NCI-H2227 (cell line): ENCODE data around the gene PHF10.
"Not testable (repeated sequence)": the region's sequence is repeated elsewhere in the genome, so short reads cannot be mapped to it uniquely, and the experiment has no call there.

ENCODE experiments used
- DNase-seq: peaks from one replicate; lab custom pipeline; 2025; ENCODE audit not compliant: unreplicated experiment; lab: John Stamatoyannopoulos, UW

The PHF10 gene

GRCh38 chr6:169724494-169725124, at the start of gene PHF10:
TSS of gene PHF10 (minus strand) at chr6:169724500. CDS start at chr6:169723931, 569 bp downstream.
- DNase-seq, result peak; percentile 85

GRCh38 chr6:169766921-169767736, 42.8 kb upstream of the PHF10 start:
- no peak for DNase-seq

DNA sequence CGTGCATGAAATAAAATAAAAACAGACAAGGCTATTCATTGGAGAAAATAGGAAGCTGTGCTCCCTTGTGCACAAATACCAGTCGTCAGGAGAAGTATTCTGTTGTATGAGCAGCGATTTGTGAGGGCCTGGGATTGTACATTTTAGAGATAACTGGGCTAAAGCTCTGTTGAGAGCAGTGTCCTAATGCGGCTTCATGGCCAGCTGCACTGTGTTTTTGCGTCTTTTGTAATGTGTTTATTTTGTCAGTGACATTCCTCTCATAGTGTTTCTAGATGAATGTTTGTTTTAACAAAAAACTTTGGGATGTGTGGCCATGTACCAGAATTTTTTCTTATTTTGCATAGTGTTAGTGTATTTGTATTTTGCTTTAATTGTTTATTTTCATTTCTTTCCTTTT, 41.9 kb upstream of the PHF10 start:
- DNase-seq, result no peak

GRCh38 chr6:169765789-169766188, 41.5 kb upstream of the PHF10 start:
- not testable (repeated sequence) for DNase-seq

DNA sequence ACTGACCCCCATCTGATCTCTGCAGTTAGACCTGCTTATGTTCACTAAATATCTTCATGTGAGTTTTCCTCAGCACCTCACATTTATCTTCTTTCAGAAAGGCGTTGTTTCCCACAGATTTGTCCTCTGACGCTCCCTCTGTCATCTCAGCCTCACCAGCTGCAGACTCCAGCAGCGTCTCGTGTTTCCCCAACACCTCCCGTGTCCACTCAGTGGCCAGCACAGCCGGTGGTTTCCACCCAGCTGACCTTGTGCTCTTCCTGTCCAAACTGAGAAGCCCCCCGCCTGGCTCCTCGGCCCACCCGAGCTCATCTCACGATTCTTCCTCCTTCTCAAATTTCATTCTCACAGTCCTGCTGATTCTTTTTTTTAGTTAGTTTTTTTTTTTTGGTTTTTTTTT, 39.6 kb upstream of the PHF10 start:
- DNase-seq, result no peak

DNA sequence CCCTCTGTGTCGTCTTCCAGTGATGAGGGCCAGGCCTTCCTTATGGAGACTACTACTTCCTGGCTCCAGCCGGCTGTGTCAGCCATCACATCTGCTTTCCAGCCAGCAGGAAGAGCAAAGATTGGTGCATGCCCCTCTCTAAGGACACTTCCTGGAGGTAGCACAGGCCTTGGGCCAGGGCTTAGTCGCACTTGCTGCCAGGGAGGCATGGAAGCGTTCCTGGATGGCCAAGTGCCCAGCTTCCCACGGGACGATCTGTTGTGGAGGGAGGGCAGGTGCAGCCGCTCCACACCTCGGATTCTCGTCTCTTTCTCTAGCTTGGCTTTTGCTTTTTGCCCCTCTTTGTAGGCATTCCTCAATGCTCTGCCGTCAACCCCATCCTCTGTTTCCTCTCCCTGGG, 39.0 kb upstream of the PHF10 start:
- no peak for DNase-seq

DNA sequence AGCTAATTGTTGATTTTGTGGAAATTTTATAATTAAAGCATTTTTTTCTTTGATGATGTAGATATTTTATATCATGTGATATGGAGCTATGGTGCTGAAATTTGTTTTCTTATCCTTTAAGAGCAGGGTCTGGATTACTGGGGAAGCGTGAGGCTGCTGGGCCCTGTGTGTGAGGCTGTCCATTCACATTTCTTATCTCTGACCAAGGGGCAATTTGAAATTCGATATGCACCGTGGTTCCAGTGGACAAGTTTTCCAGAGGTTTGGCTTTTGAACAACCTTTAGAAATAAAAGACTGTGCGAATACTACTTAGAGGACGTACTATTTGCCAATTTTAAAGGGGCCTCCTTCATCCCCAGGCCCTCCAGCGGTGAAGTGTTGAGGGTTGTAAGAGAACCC, 30.9 kb upstream of the PHF10 start:
- DNase-seq, result no peak

- no peak for DNase-seq
These were observed 27.8 kb upstream of the PHF10 start for GRCh38 chr6:169752074-169752623.

DNA sequence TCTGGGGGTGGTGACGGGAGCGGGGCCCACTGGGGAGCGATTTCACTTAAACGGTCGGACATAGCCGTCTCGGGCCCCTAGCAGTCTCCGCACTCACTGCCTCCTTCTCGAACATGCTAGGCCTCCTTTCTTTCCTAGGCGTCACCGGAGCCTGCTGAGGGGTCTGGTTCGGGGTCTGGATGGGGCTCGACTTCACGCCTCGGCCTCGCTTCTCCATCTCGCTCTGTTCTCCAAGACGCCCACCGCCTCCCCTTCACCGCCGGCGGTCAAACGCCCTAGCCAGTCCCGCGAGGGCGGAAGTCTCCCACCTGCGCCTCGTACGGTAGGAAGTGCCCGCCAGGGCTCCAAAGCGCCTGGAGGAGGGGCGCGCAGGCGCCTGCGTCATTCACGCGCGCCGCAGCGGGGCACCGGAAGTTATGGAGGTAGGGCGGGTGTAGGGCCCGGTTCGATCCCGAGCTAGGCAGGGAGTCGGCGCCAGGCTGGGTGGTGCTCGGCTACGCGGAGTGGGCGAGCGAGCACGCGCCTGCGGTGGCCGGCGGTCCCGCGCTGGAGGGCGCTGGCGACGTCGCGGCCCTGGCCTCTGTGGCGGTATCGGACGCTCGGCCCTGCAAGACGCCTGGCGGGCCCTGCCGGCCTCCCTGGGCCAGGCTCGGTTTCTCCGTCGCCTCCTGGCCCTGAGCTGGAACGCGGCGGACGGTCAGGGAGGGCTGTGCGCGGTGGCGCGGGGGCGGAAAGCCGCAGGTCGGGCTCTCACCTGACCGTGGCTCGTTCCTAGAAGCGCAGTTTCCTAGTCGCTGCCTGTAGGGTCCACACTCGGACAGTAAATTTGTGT, 27.2 kb upstream of the PHF10 start, which contains the start of the genes DYNLT2 and ERMARD:
Gene DYNLT2, minus strand, starts transcription at position 331 of the 832 bp plus-strand sequence. Its CDS starts 114 bp downstream, at position 217.
Gene ERMARD, plus strand, starts transcription at position 381 of the 832 bp plus-strand sequence. Its CDS starts 36 bp downstream, at position 417.
- DNase-seq, result peak; percentile 96

DNA sequence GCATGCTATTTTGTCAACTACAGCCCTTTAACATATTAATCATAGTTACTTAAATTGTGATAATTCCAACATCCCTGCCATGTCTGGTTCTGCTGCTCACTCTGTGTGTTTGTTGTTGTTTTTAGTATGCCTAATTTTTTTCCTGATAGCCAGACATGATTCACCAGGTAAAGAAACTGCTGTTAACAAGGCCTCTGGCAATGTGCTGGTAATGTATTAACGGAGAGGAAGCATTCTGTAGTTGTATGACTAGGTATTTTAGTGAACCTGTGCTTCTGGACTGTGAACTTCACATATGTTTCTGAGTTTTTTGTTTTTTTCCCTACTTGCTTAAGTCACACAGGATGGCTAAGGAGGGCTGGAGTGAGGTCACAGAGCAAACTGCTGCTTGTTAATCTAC, 22.3 kb upstream of the PHF10 start:
- no peak for DNase-seq

DNA sequence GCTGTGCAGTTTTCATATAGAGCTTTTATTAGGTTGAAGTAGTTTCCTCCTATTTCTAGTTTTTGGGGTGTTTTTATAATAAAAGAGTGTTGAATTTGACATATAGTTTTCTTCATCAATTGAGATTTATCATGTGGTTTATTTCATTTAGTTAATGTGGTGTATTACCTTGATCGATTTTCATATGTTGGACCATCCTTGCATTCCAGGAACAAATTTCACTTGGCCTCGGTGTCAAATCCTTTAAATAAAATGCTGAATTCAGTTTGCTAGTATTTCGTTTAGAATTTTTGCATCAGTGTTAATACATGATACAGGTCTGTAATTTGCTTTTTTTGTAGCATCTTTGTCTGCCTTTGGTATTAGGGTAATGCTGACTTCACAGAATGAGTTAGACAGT, 21.1 kb upstream of the PHF10 start:
- no peak for DNase-seq

GRCh38 chr6:169741344-169741743, 17.0 kb upstream of the PHF10 start:
- DNase-seq, result no peak

GRCh38 chr6:169738976-169739529, 14.8 kb upstream of the PHF10 start:
- no peak for DNase-seq

- no peak for DNase-seq
These were observed 14.1 kb upstream of the PHF10 start for GRCh38 chr6:169738204-169738975.

GRCh38 chr6:169729961-169730360, 5.7 kb upstream of the PHF10 start:
- no peak for DNase-seq

GRCh38 chr6:169726963-169727362, 2.7 kb upstream of the PHF10 start:
- no peak for DNase-seq

DNA sequence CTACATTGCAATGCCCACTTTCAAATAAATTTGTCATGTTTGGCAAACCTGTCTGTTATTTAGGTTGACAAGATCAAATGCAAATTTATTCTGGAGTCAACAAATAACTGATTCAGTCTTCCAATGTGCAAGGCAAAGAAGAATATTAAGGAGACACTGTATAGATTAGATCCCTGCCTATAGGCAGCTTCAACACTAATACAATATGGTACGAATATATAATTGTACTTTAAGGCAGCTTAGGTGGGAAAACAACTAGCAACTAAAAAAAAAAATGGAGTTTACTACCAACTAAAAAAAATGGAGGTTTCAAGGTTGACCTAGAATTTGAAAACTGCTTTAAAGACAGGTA, 1.7 kb upstream of the PHF10 start:
- no peak for DNase-seq

GRCh38 chr6:169725125-169726048, 1.1 kb upstream of the PHF10 start:
- peak; percentile 42 for DNase-seq

- peak; percentile 56 for DNase-seq
These were observed 258 bp downstream of the PHF10 start for GRCh38 chr6:169723991-169724493.
